ENCODE measurements around the gene ZNF343. TPM values are rescaled to one million over a fixed set of nuclear protein-coding genes. Genes with fewer than 3 reads are reported as not detected.
A peak's percentile ranks its signal among the peaks of the same experiment; 100 is the strongest.
"Not testable (repeated sequence)": the region's sequence is repeated elsewhere in the genome, so short reads cannot be mapped to it uniquely, and the experiment has no call there.

The ZNF343 gene
- total and polyA plus RNA-seq, 2 donors (not counting 3 experiments of a cell fraction or from before 2014, with no cell fraction given), result 4.7 to 7.9 TPM

GRCh38 chr20:2507464-2507863, 1.3 kb downstream of the ZNF343 start:
- Histone ChIP-seq H4K20me1 (replicated peaks; ENCODE audit: control insufficient read depth, extremely low read depth, insufficient read depth, low read length) (no peaks in the 10 kb centered on the region), H3K36me3 (ENCODE audit: control insufficient read depth in 2 of 2, extremely low read depth in 1 of 2, insufficient read depth in 2 of 2, low read length in 2 of 2) (no peaks in the 10 kb centered on the region), H3K79me2 (ENCODE audit: control insufficient read depth, insufficient read depth, low read length) (peaks cover 11% of the 10 kb centered on the region), H3K27me3 (ENCODE audit: control insufficient read depth in 2 of 2, insufficient read depth in 2 of 2, low read length in 2 of 2) (no peaks in the 10 kb centered on the region), H3K4me3 (replicated peaks in 1 of 3; ENCODE audit: insufficient read depth in 1 of 3, low read depth in 1 of 3, low read length in 3 of 3) (no peak overlapping the region), H3K4me1 (ENCODE audit: control insufficient read depth, extremely low read depth, insufficient read depth, low read length) (peaks cover 10% of the 10 kb centered on the region), H2AFZ (ENCODE audit: low read depth, low read length) (no peak overlapping the region), H3K27ac (ENCODE audit: insufficient read depth, low read depth, low read length) (no peak overlapping the region), H3K9me3 (replicated peaks; ENCODE audit: control insufficient read depth, insufficient read depth, low read length) (no peaks in the 10 kb centered on the region), H3K9ac (replicated peaks; ENCODE audit: extremely low read depth, insufficient read depth, low read length) (no peak overlapping the region), H3K9me1 (replicated peaks; ENCODE audit: control insufficient read depth, extremely low read depth, insufficient read depth, low read length) (no peaks in the 10 kb centered on the region), H3K4me2 (ENCODE audit: insufficient read depth, low read length) (peak overlapping the region; percentile 37)
- ChIA-PET POLR2A (no interaction called here), CTCF (interaction anchor here (9.2 kb wide), 1 partner anchor 15 kb away, joined by 99 read pairs; no protein-coding TSS in a partner anchor)
- FAIRE-seq (peak; percentile 28), DNase-seq (ENCODE audit: low read depth, low spot score) (no peak)
- TF ChIP-seq CTCF (IDR thresholded peaks at IDR 0.05; ENCODE audit: extremely low read depth in 1 of 2, insufficient read depth in 1 of 2, low read depth in 1 of 2, low read length in 2 of 2), result no peak
- no peak for TF ChIP-seq POLR2AphosphoS5 (IDR thresholded peaks at IDR 0.05; ENCODE audit: insufficient read depth, low read depth, low read length)
- TF ChIP-seq POLR2A (IDR thresholded peaks at IDR 0.05; ENCODE audit: low read depth, low read length), result no peak
- TF ChIP-seq MYC (IDR thresholded peaks at IDR 0.05; ENCODE audit: low read depth, low read length), result no peak
- TF ChIP-seq GATA2 (IDR thresholded peaks at IDR 0.05; ENCODE audit: insufficient read depth, insufficient read length, low read depth, low read length), result no peak
- TF ChIP-seq EZH2 (IDR thresholded peaks at IDR 0.05; ENCODE audit: borderline replicate concordance, low read depth, low read length, severe bottlenecking), result no peak
- no peak for TF ChIP-seq FOS (IDR thresholded peaks at IDR 0.05; ENCODE audit: borderline replicate concordance, insufficient read depth, low read length)
- no peak for TF ChIP-seq JUN (IDR thresholded peaks at IDR 0.05; ENCODE audit: borderline replicate concordance, insufficient read depth, insufficient read length, low read depth)
- no peak for TF ChIP-seq MAX (IDR thresholded peaks at IDR 0.05; ENCODE audit: insufficient read depth, insufficient read length)
- dilution Hi-C loops (cut with MboI; ENCODE audit: extremely low pct_ligation_motif_present, low sequenced_read_pairs) (no loop called here), intact Hi-C loops (cut with micrococcal nuclease) (loop anchor here (5.0 kb wide), 1 partner anchor 145 kb away; the partner anchor contains the start of gene NOP56)
- TSS peak; percentile 15 for BruUV-seq (replicated peaks)

GRCh38 chr20:2506426-2506825, 2.3 kb downstream of the ZNF343 start:
- H2AFZ ChIP-seq (ENCODE audit: low read depth, low read length); DNase-seq (ENCODE audit: low read depth, low spot score); FAIRE-seq; H3K27me3 ChIP-seq (ENCODE audit: control insufficient read depth in 2 of 2, insufficient read depth in 2 of 2, low read length in 2 of 2); H3K4me2 ChIP-seq (ENCODE audit: insufficient read depth, low read length); BruUV-seq (replicated peaks); H3K9me1 ChIP-seq (replicated peaks; ENCODE audit: control insufficient read depth, extremely low read depth, insufficient read depth, low read length); H3K9ac ChIP-seq (replicated peaks; ENCODE audit: extremely low read depth, insufficient read depth, low read length); H3K27ac ChIP-seq (ENCODE audit: insufficient read depth, low read depth, low read length); H3K9me3 ChIP-seq (replicated peaks; ENCODE audit: control insufficient read depth, insufficient read depth, low read length); H3K4me3 ChIP-seq (replicated peaks in 1 of 3; ENCODE audit: insufficient read depth in 1 of 3, low read depth in 1 of 3, low read length in 3 of 3); H4K20me1 ChIP-seq (replicated peaks; ENCODE audit: control insufficient read depth, extremely low read depth, insufficient read depth, low read length); H3K36me3 ChIP-seq (ENCODE audit: control insufficient read depth in 2 of 2, extremely low read depth in 1 of 2, insufficient read depth in 2 of 2, low read length in 2 of 2); dilution Hi-C loops (cut with MboI; ENCODE audit: extremely low pct_ligation_motif_present, low sequenced_read_pairs): not testable (repeated sequence)
- CTCF ChIA-PET, result interaction anchor here (9.2 kb wide), 1 partner anchor 16 kb away, joined by 99 read pairs; no protein-coding TSS in a partner anchor
- Histone ChIP-seq H3K4me1 (ENCODE audit: control insufficient read depth, extremely low read depth, insufficient read depth, low read length) (peaks cover 10% of the 10 kb centered on the region), H3K79me2 (ENCODE audit: control insufficient read depth, insufficient read depth, low read length) (peaks cover 11% of the 10 kb centered on the region)
- intact Hi-C loops (cut with micrococcal nuclease), result loop anchor here (5.0 kb wide), 1 partner anchor 146 kb away; the partner anchor contains the start of gene NOP56
- POLR2A ChIA-PET, result interaction anchor here (0.7 kb wide), 2 partner anchors 78 to 202 kb away, joined by 5 to 7 read pairs; no protein-coding TSS in a partner anchor

GRCh38 chr20:2504803-2505202, 3.9 kb downstream of the ZNF343 start:
- H3K27ac ChIP-seq (ENCODE audit: insufficient read depth, low read depth, low read length); H3K9ac ChIP-seq (replicated peaks; ENCODE audit: extremely low read depth, insufficient read depth, low read length); BruUV-seq (replicated peaks); H2AFZ ChIP-seq (ENCODE audit: low read depth, low read length); CTCF ChIA-PET; H3K27me3 ChIP-seq (ENCODE audit: control insufficient read depth in 2 of 2, insufficient read depth in 2 of 2, low read length in 2 of 2); DNase-seq (ENCODE audit: low read depth, low spot score); H3K9me1 ChIP-seq (replicated peaks; ENCODE audit: control insufficient read depth, extremely low read depth, insufficient read depth, low read length); H3K4me2 ChIP-seq (ENCODE audit: insufficient read depth, low read length); H3K4me3 ChIP-seq (replicated peaks in 1 of 3; ENCODE audit: insufficient read depth in 1 of 3, low read depth in 1 of 3, low read length in 3 of 3); H3K9me3 ChIP-seq (replicated peaks; ENCODE audit: control insufficient read depth, insufficient read depth, low read length); POLR2A ChIA-PET; dilution Hi-C loops (cut with MboI; ENCODE audit: extremely low pct_ligation_motif_present, low sequenced_read_pairs); H3K36me3 ChIP-seq (ENCODE audit: control insufficient read depth in 2 of 2, extremely low read depth in 1 of 2, insufficient read depth in 2 of 2, low read length in 2 of 2); H4K20me1 ChIP-seq (replicated peaks; ENCODE audit: control insufficient read depth, extremely low read depth, insufficient read depth, low read length); FAIRE-seq: not testable (repeated sequence)
- intact Hi-C loops (cut with micrococcal nuclease), result loop anchor here (5.0 kb wide), 1 partner anchor 147 kb away; the partner anchor contains the start of gene NOP56
- Histone ChIP-seq H3K79me2 (ENCODE audit: control insufficient read depth, insufficient read depth, low read length) (peaks cover 11% of the 10 kb centered on the region), H3K4me1 (ENCODE audit: control insufficient read depth, extremely low read depth, insufficient read depth, low read length) (peaks cover 10% of the 10 kb centered on the region)
